CD14-positive monocyte (primary cell): ENCODE data around the gene CSRNP3. TPM values are rescaled to one million over a fixed set of nuclear protein-coding genes. Genes with fewer than 3 reads are reported as not detected.

ENCODE experiments used
- DNase-seq, 3 donors: peaks; one replicate each; pipeline ENCODE4 v3.0.0-alpha.2; 2011 to 2022
- H2AFZ ChIP-seq: 2 replicates; pipeline ENCODE4 v1.6.0; 2012; ENCODE audit warnings: mild to moderate bottlenecking, low read depth, low read length, inconsistent platforms; ENCODE audit not compliant: insufficient read depth, poor library complexity, severe bottlenecking
- H3K27ac ChIP-seq, 2 donors: 1 replicate in 1 of 2; 2 replicates in 1 of 2; pipeline ENCODE4 v1.5.1; 2012 to 2013; ENCODE audit warnings: low read length in 2 of 2, control low read depth in 1 of 2, inconsistent platforms in 1 of 2, low read depth in 1 of 2, mild to moderate bottlenecking in 1 of 2
- H3K27me3 ChIP-seq, 2 donors: one replicate each; pipeline versions ENCODE4 v1.6.0 to v1.6.1; 2011 to 2013; ENCODE audit warnings: low read length in 2 of 2; ENCODE audit not compliant: control insufficient read depth in 2 of 2, insufficient read depth in 2 of 2
- H3K36me3 ChIP-seq, 2 donors: replicated peaks in 1 of 2; 1 replicate in 1 of 2; 2 replicates in 1 of 2; pipeline versions ENCODE4 v1.5.1 to v1.6.1; 2012 to 2013; ENCODE audit warnings: low read length in 2 of 2, control low read depth in 1 of 2, inconsistent platforms in 1 of 2, mild to moderate bottlenecking in 1 of 2; ENCODE audit not compliant: insufficient read depth in 2 of 2, control insufficient read depth in 1 of 2
- H3K4me1 ChIP-seq, 2 donors: 1 replicate in 1 of 2; 2 replicates in 1 of 2; pipeline versions ENCODE4 v1.5.1 to v1.6.1; 2012 to 2013; ENCODE audit warnings: low read length in 2 of 2, control low read depth in 1 of 2, inconsistent platforms in 1 of 2, mild to moderate bottlenecking in 1 of 2, moderate library complexity in 1 of 2; ENCODE audit not compliant: insufficient read depth in 2 of 2, control insufficient read depth in 1 of 2
- H3K4me2 ChIP-seq: replicated peaks from 2 replicates; pipeline ENCODE3; 2012; ENCODE audit warnings: low read length, moderate library complexity, mild to moderate bottlenecking; ENCODE audit not compliant: poor library complexity, severe bottlenecking; ENCODE audit errors: extremely low read depth
- H3K4me3 ChIP-seq, 3 experiments: fragments of 200-600 bp in 1 of 3; sonication (generic) in 1 of 3; replicated peaks in 1 of 3; 1 replicate in 2 of 3; 2 replicates in 1 of 3; pipeline ENCODE4 v1.5.1; 2011 to 2013; ENCODE audit warnings: low read length in 3 of 3, mild to moderate bottlenecking in 3 of 3, control low read depth in 2 of 3, low read depth in 2 of 3, inconsistent platforms in 1 of 3, moderate library complexity in 1 of 3
- H3K79me2 ChIP-seq: 2 replicates; pipeline ENCODE4 v1.6.0; 2012; ENCODE audit warnings: mild to moderate bottlenecking, control low read depth, inconsistent platforms, low read length, moderate library complexity; ENCODE audit not compliant: insufficient read depth
- H3K9ac ChIP-seq: 2 replicates; pipeline ENCODE4 v1.6.0; 2017; ENCODE audit warnings: low read length, mild to moderate bottlenecking; ENCODE audit not compliant: insufficient read depth, poor library complexity, severe bottlenecking
- H3K9me3 ChIP-seq, 2 donors: replicated peaks in 1 of 2; 1 replicate in 1 of 2; 2 replicates in 1 of 2; pipeline versions ENCODE4 v1.5.1 to v1.6.1; 2012 to 2013; ENCODE audit warnings: low read length in 2 of 2, control low read depth in 1 of 2; ENCODE audit not compliant: control insufficient read depth in 1 of 2, insufficient read depth in 1 of 2
- H4K20me1 ChIP-seq: 2 replicates; pipeline ENCODE4 v1.6.0; 2012; ENCODE audit warnings: mild to moderate bottlenecking, low read length, control low read depth, moderate library complexity; ENCODE audit not compliant: insufficient read depth
- H3K27ac Mint-ChIP-seq, 7 donors: one replicate each; pipeline ENCODE4 v1.8.0; 2020; ENCODE audit warnings: mild to moderate bottlenecking in 7 of 7, mixed read lengths in 7 of 7, moderate library complexity in 6 of 7, inconsistent platforms in 2 of 7
- H3K27me3 Mint-ChIP-seq, 3 donors: one replicate each; pipeline ENCODE4 v1.8.0; 2021 to 2022; ENCODE audit warnings: low read depth in 3 of 3, mild to moderate bottlenecking in 3 of 3, mixed read lengths in 3 of 3, moderate library complexity in 3 of 3, inconsistent platforms in 1 of 3
- H3K36me3 Mint-ChIP-seq, 2 donors: one replicate each; pipeline ENCODE4 v1.8.0; 2020; ENCODE audit warnings: mixed read lengths in 2 of 2, inconsistent platforms in 1 of 2, mild to moderate bottlenecking in 1 of 2
- H3K4me1 Mint-ChIP-seq: one replicate; pipeline ENCODE4 v1.8.0; 2020; ENCODE audit warnings: mild to moderate bottlenecking, mixed read lengths
- H3K4me3 Mint-ChIP-seq, 2 donors: one replicate each; pipeline ENCODE4 v1.8.0; 2020; ENCODE audit warnings: mild to moderate bottlenecking in 2 of 2, mixed read lengths in 2 of 2, moderate library complexity in 1 of 2
- H3K9me3 Mint-ChIP-seq, 7 donors: one replicate each; pipeline ENCODE4 v1.8.0; 2020 to 2022; ENCODE audit warnings: mixed read lengths in 7 of 7, mild to moderate bottlenecking in 6 of 7, moderate library complexity in 6 of 7, inconsistent platforms in 2 of 7
- WGBS: methylation state at CpG from one replicate; pipeline ENCODE4 v1.1.5; 2013; ENCODE audit warnings: missing lambda C conversion rate; ENCODE audit not compliant: insufficient coverage; 5-methylcytosine and 5-hydroxymethylcytosine counted together
- intact Hi-C, 2 donors: fragments of 100-400 bp; cut with micrococcal nuclease; formaldehyde crosslinking; loops; one replicate each; pipeline versions ENCODE4 v1.15.0 to v1.15.1; 2023
- polyA plus RNA-seq, 3 donors: library from polyadenylated mRNA; depleted of rRNA in 1 of 3; unstranded in 2 of 3; stranded (reverse) in 1 of 3; fragments of 300-500 nt in 2 of 3; fragments of >200 nt in 1 of 3; fragmentation: Illumina TruSeq in 2 of 3; gene quantifications; 1 replicate in 2 of 3; 2 replicates in 1 of 3; pipeline ENCODE4 v1.2.3, GENCODE V29; 2012 to 2021
- TF ChIP-seq, protein P1 (sequence below): fragments of 200-600 bp; IDR thresholded peaks from one replicate; pipeline ENCODE4 v1.8.0; 2022; ENCODE audit warnings: antibody characterized with exemption, mild to moderate bottlenecking

The CSRNP3 gene
- polyA plus RNA-seq, 3 donors: not detected

DNA sequence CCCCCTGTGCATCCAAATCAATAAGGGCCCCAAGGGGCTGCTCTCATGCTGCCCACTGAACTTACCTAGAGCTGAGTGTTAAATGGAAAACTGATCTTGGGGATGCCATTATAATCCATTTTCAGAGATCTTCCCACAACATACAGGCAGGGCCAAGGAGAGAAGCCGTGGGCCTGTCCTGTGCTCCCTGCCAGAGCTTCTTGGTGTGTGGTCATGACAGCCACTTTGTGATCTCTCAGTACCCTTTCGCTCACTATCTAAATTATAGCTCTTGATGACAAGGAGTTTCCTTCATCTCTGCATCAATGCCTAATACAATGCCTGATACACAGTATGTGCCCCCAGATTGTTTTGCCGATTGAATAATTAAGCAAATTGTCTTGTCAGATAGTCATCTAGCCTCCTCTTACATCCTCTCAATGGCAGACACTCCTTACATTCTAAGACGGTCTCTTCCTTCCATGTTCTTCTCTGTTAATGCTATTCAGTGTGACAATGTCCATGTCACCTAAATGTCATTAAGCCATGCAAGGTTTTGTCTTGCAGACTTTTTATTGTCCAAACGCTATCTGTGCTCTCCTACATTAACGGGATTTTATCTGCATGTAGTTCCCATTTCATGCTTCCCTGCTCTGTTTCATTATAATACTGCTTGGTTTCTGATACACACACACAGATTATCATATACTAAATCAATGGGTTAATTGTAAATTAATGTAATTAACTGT, 5.9 kb downstream of the CSRNP3 start:
- no peaks in the 10 kb centered on the region for H4K20me1 ChIP-seq
- Mint-ChIP-seq H3K4me3 (no peak overlapping the region), H3K4me1 (no peaks in the 10 kb centered on the region), H3K9me3 (peaks cover 0 to 2% (median 0%) of the 10 kb centered on the region in 7 donors), H3K27ac (no peak overlapping the region), H3K27me3 (peaks cover 0 to 2% (median 0%) of the 10 kb centered on the region in 3 donors), H3K36me3 (no peaks in the 10 kb centered on the region)
- no peaks in the 10 kb centered on the region for H3K27me3 ChIP-seq
- H3K27ac ChIP-seq: no peak overlapping the region
- no peaks in the 10 kb centered on the region for H3K79me2 ChIP-seq
- WGBS: 94% methylated on average over 2 of the region's 6 CpGs
- TF ChIP-seq, protein P1, sequence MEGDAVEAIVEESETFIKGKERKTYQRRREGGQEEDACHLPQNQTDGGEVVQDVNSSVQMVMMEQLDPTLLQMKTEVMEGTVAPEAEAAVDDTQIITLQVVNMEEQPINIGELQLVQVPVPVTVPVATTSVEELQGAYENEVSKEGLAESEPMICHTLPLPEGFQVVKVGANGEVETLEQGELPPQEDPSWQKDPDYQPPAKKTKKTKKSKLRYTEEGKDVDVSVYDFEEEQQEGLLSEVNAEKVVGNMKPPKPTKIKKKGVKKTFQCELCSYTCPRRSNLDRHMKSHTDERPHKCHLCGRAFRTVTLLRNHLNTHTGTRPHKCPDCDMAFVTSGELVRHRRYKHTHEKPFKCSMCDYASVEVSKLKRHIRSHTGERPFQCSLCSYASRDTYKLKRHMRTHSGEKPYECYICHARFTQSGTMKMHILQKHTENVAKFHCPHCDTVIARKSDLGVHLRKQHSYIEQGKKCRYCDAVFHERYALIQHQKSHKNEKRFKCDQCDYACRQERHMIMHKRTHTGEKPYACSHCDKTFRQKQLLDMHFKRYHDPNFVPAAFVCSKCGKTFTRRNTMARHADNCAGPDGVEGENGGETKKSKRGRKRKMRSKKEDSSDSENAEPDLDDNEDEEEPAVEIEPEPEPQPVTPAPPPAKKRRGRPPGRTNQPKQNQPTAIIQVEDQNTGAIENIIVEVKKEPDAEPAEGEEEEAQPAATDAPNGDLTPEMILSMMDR: no peak
- no peak for DNase-seq
- no peak overlapping the region for H3K9ac ChIP-seq
- intact Hi-C loops: no loop called here
- H3K9me3 ChIP-seq: no peaks in the 10 kb centered on the region
- no peaks in the 10 kb centered on the region for H3K36me3 ChIP-seq
- H3K4me2 ChIP-seq: no peak overlapping the region
- H3K4me3 ChIP-seq: no peak overlapping the region
- H2AFZ ChIP-seq: no peak overlapping the region
- no peaks in the 10 kb centered on the region for H3K4me1 ChIP-seq

DNA sequence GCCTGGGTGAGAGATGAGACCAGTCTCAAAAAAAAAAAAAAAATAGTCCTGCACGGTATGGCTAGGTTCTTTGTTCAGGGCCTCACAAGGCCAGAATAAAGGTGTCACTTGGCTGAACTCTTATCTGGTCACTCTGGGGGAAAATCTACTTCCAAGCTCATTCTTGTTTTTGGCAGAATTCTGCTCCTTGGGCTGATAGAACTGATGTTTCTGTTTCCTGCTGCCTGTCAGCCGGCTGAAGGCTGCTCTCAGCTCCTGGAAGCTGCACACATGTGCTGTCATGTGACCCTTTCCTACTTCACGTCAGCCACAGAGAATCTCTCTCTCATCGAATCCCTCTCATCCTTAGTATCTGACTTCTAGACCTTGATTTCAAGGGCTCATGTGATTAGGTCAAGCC, 10.4 kb downstream of the CSRNP3 start:
- H4K20me1 ChIP-seq: no peaks in the 10 kb centered on the region
- no peaks in the 10 kb centered on the region for H3K79me2 ChIP-seq
- H3K27ac ChIP-seq: no peak overlapping the region
- H3K27me3 Mint-ChIP-seq: peaks cover 0 to 2% (median 0%) of the 10 kb centered on the region in 3 donors
- no peak overlapping the region for H2AFZ ChIP-seq
- intact Hi-C loops: no loop called here
- H3K4me3 ChIP-seq: no peak overlapping the region
- TF ChIP-seq, protein P1: no peak
- DNase-seq: no peak
- peaks cover 0 to 2% (median 0%) of the 10 kb centered on the region in 7 donors for H3K9me3 Mint-ChIP-seq
- no peak overlapping the region for H3K27ac Mint-ChIP-seq
- no peaks in the 10 kb centered on the region for H3K27me3 ChIP-seq
- no peaks in the 10 kb centered on the region for H3K36me3 Mint-ChIP-seq
- no peaks in the 10 kb centered on the region for H3K4me1 ChIP-seq
- H3K4me1 Mint-ChIP-seq: no peaks in the 10 kb centered on the region
- no peaks in the 10 kb centered on the region for H3K36me3 ChIP-seq
- no peak overlapping the region for H3K4me3 Mint-ChIP-seq
- H3K9ac ChIP-seq: no peak overlapping the region
- H3K9me3 ChIP-seq: no peaks in the 10 kb centered on the region
- WGBS: 72% methylated on average over 4 of the region's 4 CpGs
- H3K4me2 ChIP-seq: no peak overlapping the region
